CD4-positive, alpha-beta T cell (primary cell): ENCODE measurements around the gene ERCC2. TPM values are rescaled to one million over a fixed set of nuclear protein-coding genes. Genes with fewer than 3 reads are reported as not detected.

Experiments
- ATAC-seq: fragments of 200-7000 bp; cut with Tn5 transposase; one replicate; pipeline ENCODE4 v1.10.0; 2022; ENCODE audit warnings: mild to moderate bottlenecking; ENCODE audit not compliant: poor library complexity
- CTCF ChIA-PET: fragments of 350-600 bp; sonication (Branson Sonifier 250); formaldehyde crosslinking; loops from one replicate; lab custom pipeline; 2021; ENCODE audit warnings: antibody characterized with exemption, inconsistent platforms; lab: Charles Lee
- POLR2A ChIA-PET: fragments of 350-600 bp; sonication (Branson Sonifier 250); formaldehyde crosslinking; loops from one replicate; lab custom pipeline; 2021; ENCODE audit warnings: antibody characterized with exemption, inconsistent platforms; lab: Charles Lee
- DNase-seq, 14 experiments: peaks; one replicate each; pipeline ENCODE4 v3.0.0-alpha.2; 2013 to 2020; ENCODE audit warnings: mixed read lengths in 2 of 14
- H3K27ac ChIP-seq, 2 donors: one replicate each; pipeline versions ENCODE4 v1.5.1 to v1.7.0; 2013; ENCODE audit warnings: low read length in 2 of 2, low read depth in 1 of 2, mild to moderate bottlenecking in 1 of 2
- H3K27me3 ChIP-seq, 2 experiments: 1 replicate in 1 of 2; 2 replicates in 1 of 2; pipeline versions ENCODE4 v1.6.1 to v1.7.0; 2013; ENCODE audit warnings: low read length in 2 of 2, control low read depth in 1 of 2, mild to moderate bottlenecking in 1 of 2, moderate library complexity in 1 of 2; ENCODE audit not compliant: insufficient read depth in 2 of 2, control insufficient read depth in 1 of 2
- H3K36me3 ChIP-seq: one replicate; pipeline ENCODE4 v1.6.1; 2013; ENCODE audit warnings: low read length, control low read depth; ENCODE audit not compliant: insufficient read depth
- H3K4me1 ChIP-seq: one replicate; pipeline ENCODE4 v1.6.1; 2013; ENCODE audit warnings: low read length, control low read depth; ENCODE audit not compliant: insufficient read depth
- H3K4me3 ChIP-seq: one replicate; pipeline ENCODE4 v1.5.1; 2013; ENCODE audit warnings: mild to moderate bottlenecking, low read length, moderate library complexity
- H3K9me3 ChIP-seq, 2 experiments: 1 replicate in 1 of 2; 2 replicates in 1 of 2; pipeline versions ENCODE4 v1.6.1 to v1.7.0; 2013; ENCODE audit warnings: low read length in 2 of 2, mild to moderate bottlenecking in 2 of 2, control low read depth in 1 of 2, moderate library complexity in 1 of 2; ENCODE audit not compliant: control insufficient read depth in 1 of 2, insufficient read depth in 1 of 2
- H3K27ac Mint-ChIP-seq: one replicate; pipeline ENCODE4 v1.8.0; 2020; ENCODE audit warnings: mixed read lengths
- H3K27me3 Mint-ChIP-seq: one replicate; pipeline ENCODE4 v1.8.0; 2021; ENCODE audit warnings: mixed read lengths
- H3K36me3 Mint-ChIP-seq: one replicate; pipeline ENCODE4 v1.8.0; 2021; ENCODE audit warnings: low read depth, mixed read lengths
- H3K4me1 Mint-ChIP-seq: one replicate; pipeline ENCODE4 v1.8.0; 2021; ENCODE audit warnings: low read depth, mixed read lengths
- H3K4me3 Mint-ChIP-seq: one replicate; pipeline ENCODE4 v1.8.0; 2020; ENCODE audit warnings: mild to moderate bottlenecking, mixed read lengths
- H3K9me3 Mint-ChIP-seq: one replicate; pipeline ENCODE4 v1.8.0; 2020; ENCODE audit warnings: mixed read lengths
- intact Hi-C, 2 experiments: fragments of 100-400 bp; cut with DNase I in 1 of 2; cut with micrococcal nuclease in 1 of 2; formaldehyde crosslinking; loops; one replicate each; pipeline versions ENCODE4 v1.15.1 to v1.9.0; 2023 to 2025; cut with DNase I, micrococcal nuclease
- total RNA-seq, 174 experiments: library from RNA in 2 of 174; stranded (reverse) in 2 of 174; gene quantifications; one replicate each; pipeline ENCODE4 v1.2.3 and lab custom pipeline; 2021 to 2026
- TF ChIP-seq, protein P1 (sequence below): fragments of 200-600 bp; IDR thresholded peaks from one replicate; pipeline ENCODE4 v1.8.0; 2022; ENCODE audit warnings: antibody characterized with exemption, mild to moderate bottlenecking

ERCC2 gene
- total RNA-seq, 2 experiments from 2014 or later = 8.7 to 9.6 TPM

DNA sequence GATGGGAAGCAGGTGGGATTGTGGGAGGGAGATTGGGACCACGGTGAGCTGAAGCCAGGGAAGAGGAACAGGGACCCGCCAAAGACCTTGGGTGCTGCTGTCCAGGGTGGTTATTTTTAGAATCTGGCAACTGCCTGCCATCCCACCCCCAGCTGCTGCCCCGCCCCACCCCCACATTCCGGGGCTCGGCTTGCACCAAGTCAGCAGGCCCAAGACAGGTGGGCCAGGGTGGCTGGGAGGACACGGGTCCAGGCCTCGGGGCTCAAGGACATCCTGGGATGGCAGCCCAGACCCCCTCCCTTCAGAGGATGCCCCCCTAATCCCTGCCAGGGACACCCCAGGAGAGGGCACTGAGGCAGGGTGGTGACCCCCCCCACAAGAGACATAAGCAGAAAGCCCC is 48.5 kb downstream of the ERCC2 start:
- peaks cover 36% of the 10 kb centered on the region for H3K27me3 Mint-ChIP-seq
- no peaks in the 10 kb centered on the region for H3K9me3 Mint-ChIP-seq
- DNase-seq (no peak), ATAC-seq (no peak)
- H3K27me3 ChIP-seq = peaks cover 19 to 52% of the 10 kb centered on the region in 2 experiments
- H3K4me1 ChIP-seq = peaks cover 6% of the 10 kb centered on the region
- intact Hi-C loops = no loop called here
- H3K4me3 ChIP-seq = no peak overlapping the region
- no peaks in the 10 kb centered on the region for H3K36me3 ChIP-seq
- ChIA-PET POLR2A (no interaction called here), CTCF (no interaction called here)
- peaks cover 0 to 11% of the 10 kb centered on the region in 2 experiments for H3K9me3 ChIP-seq
- no peaks in the 10 kb centered on the region for H3K4me1 Mint-ChIP-seq
- H3K4me3 Mint-ChIP-seq = no peak overlapping the region
- H3K27ac ChIP-seq = no peak overlapping the region
- no peaks in the 10 kb centered on the region for H3K36me3 Mint-ChIP-seq
- TF ChIP-seq, protein P1, sequence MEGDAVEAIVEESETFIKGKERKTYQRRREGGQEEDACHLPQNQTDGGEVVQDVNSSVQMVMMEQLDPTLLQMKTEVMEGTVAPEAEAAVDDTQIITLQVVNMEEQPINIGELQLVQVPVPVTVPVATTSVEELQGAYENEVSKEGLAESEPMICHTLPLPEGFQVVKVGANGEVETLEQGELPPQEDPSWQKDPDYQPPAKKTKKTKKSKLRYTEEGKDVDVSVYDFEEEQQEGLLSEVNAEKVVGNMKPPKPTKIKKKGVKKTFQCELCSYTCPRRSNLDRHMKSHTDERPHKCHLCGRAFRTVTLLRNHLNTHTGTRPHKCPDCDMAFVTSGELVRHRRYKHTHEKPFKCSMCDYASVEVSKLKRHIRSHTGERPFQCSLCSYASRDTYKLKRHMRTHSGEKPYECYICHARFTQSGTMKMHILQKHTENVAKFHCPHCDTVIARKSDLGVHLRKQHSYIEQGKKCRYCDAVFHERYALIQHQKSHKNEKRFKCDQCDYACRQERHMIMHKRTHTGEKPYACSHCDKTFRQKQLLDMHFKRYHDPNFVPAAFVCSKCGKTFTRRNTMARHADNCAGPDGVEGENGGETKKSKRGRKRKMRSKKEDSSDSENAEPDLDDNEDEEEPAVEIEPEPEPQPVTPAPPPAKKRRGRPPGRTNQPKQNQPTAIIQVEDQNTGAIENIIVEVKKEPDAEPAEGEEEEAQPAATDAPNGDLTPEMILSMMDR = no peak
- no peak overlapping the region for H3K27ac Mint-ChIP-seq

DNA sequence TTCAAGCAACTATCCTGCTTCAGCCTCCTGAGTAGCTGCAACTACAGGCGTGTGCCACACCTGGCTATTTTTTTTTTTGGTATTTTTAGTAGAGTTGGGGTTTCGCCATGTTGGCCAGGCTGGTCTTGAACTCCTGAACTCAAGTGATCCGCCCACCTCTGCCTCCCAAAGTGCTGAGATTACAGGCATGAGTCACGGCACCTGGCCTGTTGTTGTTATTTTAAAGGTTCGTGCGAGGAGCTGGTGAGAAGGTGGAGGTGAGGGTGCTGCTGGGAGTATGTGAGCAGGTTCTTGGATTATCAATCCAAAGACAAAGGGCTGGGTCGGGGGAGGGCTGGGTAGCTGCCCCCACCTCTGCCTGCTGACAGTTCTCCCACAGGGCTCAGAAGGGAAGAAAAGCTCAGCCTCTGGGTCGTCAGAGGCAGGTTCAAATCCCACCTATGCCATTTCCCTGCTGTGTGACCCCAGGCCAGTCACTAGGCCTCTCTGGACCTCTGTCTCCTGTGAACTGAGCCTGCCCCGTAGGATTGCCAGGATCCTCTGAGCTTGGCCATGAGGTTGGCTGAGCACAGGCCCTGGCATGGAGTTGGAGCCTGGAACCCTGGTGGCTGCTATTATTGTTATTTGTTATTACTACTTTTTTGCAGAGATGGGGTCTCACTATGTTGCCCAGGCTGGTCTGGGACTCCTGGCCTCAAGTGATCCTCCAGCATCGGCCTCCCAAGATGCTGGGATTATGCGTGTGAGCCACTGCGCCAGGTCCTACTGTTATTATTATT is 49.2 kb downstream of the ERCC2 start:
- CTCF ChIA-PET = no interaction called here

DNA sequence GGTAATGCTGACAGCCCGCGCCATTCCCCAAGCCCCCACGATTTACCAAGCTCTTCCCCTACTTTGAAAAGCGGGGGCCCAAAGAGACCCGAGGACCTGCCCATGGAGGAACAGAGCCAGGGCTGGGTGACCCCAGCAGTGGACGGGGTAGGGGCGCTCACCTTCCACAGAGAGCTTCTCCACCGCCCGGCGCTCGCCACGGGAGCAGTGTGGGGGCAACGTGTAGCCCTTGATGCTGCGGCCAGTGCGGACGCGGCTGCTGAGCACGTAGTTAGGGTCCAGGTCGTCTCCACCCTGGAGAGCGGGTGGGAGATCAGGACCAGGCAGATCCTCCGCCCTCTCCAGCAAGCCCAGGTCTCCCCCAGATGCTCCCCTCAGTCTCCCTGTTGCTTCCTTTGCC is 55.1 kb downstream of the ERCC2 start:
- intact Hi-C loops = no loop called here
- Mint-ChIP-seq H3K27ac (no peak overlapping the region), H3K4me3 (no peak overlapping the region), H3K36me3 (no peaks in the 10 kb centered on the region), H3K9me3 (no peaks in the 10 kb centered on the region), H3K4me1 (no peaks in the 10 kb centered on the region), H3K27me3 (peaks cover 51% of the 10 kb centered on the region)
- Histone ChIP-seq H3K36me3 (no peaks in the 10 kb centered on the region), H3K4me1 (no peaks in the 10 kb centered on the region), H3K9me3 (peaks cover 0 to 6% of the 10 kb centered on the region in 2 experiments), H3K27ac (no peak overlapping the region), H3K4me3 (no peak overlapping the region), H3K27me3 (peaks cover 6 to 49% of the 10 kb centered on the region in 2 experiments)
- CTCF ChIA-PET = no interaction called here
- TF ChIP-seq, protein P1 = no peak
- ATAC-seq (no peak), DNase-seq (no peak)
- POLR2A ChIA-PET = no interaction called here

More for the DNA sequence above, 49.2 kb downstream of the ERCC2 start:
- DNase-seq (no peak), ATAC-seq (no peak)
- Mint-ChIP-seq H3K27me3 (peaks cover 39% of the 10 kb centered on the region), H3K4me3 (no peak overlapping the region), H3K36me3 (no peaks in the 10 kb centered on the region), H3K9me3 (no peaks in the 10 kb centered on the region), H3K4me1 (no peaks in the 10 kb centered on the region), H3K27ac (no peak overlapping the region)
- POLR2A ChIA-PET = no interaction called here
- H3K4me1 ChIP-seq = peaks cover 6% of the 10 kb centered on the region
- H3K4me3 ChIP-seq = no peak overlapping the region
- peaks cover 19 to 57% of the 10 kb centered on the region in 2 experiments for H3K27me3 ChIP-seq
- intact Hi-C loops = no loop called here
- peaks cover 0 to 11% of the 10 kb centered on the region in 2 experiments for H3K9me3 ChIP-seq
- TF ChIP-seq, protein P1 = no peak
- no peaks in the 10 kb centered on the region for H3K36me3 ChIP-seq
- no peak overlapping the region for H3K27ac ChIP-seq
